ENCODE measurements around the gene TPSAB1.
"Not testable (repeated sequence)": the region's sequence is repeated elsewhere in the genome, so short reads cannot be mapped to it uniquely, and the experiment has no call there.

Gene TPSAB1

DNA sequence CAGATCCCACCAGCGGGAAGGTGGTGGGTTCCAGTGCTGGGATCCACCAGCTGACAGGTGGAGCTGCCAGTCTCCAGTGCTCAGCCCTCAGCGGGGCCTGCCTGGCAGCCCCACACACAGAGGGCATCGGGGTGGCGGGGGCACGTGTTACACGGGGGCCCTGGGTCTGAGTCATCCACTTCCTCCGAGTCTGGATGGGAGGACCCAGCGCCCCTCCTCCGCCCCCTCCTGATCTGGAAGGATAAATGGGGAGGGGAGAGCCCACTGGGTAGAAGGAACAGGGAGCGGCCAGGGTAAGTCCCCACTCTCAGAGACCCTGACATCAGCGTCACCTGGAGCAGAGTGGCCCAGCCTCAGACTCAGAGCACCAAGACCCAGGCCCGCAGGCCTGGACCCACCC, at the start of gene TPSAB1:
Gene TPSAB1, plus strand, starts transcription at position 270 of the 400 bp plus-strand sequence. CDS start 234 bp downstream, outside the sequence.
- not testable (repeated sequence) for DNase-seq

DNA sequence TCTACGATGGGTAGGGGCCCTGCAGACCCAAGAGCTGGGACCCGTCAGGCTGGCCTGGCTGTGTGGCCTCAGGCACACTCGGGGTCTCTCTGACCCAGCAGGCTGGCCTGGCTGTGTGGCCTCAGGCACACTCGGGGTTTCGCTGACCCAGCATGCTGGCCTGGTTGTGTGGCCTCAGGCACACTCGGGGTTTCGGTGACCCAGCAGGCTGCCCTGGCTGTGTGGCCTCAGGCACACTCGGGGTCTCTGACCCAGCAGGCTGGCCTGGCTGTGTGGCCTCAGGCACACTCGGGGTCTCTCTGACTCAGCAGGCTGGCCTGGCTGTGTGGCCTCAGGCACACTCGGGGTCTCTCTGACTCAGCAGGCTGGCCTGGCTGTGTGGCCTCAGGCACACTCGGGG, 49.7 kb upstream of the TPSAB1 start:
- DNase-seq, result not testable (repeated sequence)

DNA sequence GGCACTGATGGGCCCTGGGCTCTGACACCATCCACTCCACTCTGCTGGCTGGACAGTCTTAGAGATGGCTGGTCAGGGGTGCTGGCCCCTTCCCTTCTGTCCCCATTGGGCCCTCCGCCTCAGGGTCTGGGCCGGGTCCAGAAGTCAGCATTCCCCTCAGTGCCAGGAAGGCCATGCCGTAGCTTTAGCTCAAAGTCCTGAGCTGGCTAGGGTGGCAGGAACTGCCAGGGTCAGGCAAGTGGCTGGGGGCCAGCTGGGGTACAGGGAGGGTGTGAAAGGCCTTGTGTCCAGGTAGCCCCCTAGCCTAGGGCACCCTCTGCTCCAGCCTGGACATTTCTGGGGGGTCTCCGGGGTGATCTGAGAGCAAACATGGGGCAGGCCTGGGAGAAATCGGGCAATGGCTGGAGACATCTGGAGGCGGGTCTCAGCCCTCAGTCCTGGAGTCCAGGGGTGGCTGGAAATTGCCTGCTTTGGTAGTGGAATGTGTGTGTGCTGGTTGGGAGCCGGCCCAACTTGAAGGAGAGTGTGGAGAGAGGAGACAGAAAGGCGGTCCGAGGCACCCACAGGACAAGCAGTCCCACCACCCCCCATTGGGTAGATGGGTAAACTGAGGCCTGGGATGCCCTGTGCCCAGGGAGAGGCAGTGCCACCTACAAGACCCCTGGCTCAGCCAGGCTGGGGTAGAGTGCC, 48.0 kb upstream of the TPSAB1 start:
- no peak for DNase-seq

DNA sequence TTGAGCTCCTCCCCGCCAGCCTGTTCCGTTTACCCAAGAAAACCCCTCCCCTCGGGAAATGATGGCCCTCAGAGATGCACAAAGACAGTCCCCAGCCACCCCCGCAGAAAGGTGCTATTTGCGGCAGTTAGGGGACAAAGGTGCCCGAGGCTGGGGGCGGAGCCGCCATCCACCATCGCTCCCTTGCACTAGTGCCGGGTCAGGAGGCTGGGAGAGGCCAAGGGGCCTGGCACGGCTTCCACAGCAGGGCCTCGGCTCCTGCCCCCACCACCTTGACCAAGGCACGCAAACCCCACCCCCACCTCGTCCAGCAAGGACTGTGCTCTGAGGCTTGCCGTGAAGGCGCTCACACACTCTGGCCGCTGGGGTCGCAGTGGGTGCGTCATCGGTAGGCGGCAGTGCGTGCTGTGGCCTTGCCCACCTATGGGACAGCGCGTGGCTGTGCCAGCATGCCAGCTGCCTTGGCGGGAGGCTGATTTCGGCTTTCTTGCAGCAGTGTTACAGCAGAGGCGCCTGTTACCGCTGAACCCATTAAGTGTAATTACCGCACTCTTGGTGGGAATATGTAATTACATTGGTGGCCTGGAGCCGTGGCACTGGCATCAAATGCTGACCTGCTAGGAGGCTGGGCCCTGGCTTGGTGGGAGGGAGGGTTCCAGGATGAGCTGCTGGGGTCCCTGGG, 47.2 kb upstream of the TPSAB1 start:
- DNase-seq, result no peak

DNA sequence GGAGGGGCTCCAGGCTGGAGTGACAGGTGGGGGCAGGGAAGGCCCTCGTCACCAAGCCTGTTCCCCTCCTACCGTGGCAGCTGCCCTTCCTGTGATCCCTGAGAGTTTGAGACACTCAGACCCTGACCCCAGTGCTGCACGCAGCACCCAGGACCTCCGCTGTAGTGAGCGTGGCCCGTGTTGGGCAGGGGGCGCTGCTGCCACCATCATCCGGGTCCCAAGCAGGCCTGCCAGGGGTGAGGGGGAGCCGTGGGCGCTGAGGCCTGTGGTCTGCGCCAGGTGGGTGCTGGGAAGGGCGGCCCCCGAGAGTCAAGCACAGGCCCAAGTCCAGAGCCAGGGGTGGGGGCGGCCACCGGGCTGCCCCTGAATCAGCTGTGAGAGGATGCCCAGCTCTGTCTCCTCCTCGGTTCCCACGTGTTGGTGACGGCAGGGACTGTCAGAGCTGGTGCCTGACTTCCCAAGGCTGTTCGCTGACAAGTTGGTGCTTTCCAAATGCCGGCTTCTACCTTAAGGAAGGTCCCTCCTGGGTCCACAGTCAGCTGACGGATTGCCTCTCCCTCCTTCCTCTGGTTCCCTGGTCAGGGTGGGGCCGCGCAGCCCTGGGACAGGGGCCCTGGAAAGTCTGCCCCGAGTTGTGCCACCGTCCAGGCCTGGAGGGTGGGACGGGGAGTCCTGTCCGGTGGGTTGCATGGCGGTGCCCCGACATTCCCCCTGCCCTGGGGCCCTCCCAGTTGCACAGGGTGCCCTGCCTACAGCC, 46.5 kb upstream of the TPSAB1 start:
- DNase-seq, result no peak

DNA sequence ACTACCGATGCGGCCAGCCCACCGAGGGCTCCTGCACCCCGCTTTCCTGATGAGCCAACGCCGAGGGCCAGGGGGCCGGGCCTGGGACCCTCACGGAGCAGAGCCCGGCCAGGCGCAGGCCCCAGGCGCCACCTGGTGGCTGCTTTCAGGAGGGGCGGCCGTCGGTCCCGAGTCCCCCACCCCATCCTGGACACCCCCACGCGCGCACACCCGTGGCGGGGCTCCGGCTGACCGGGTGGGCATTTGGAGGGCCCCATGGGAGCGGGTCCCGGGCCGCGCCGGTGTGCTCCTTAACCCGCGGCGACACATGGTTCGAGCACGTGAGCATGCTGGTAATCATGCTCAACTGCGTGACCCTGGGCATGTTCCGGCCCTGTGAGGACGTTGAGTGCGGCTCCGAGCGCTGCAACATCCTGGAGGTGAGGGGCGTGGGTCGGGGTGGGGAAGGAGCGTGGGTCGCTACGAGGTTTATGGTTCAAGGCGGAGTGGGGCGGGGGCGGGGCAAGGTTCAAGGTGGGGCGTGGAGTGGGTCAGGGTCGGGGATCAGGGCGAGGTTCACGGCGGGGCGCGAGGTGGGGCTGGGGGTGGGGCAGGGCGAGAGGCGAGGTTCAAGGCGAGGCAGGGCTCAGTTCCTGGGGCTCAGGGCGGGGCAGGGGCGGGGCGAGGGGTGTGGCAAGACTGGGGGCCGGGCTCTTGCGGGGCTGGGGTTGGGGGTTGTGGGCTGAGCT, 45.7 kb upstream of the TPSAB1 start:
- peak; percentile 16 for DNase-seq

DNA sequence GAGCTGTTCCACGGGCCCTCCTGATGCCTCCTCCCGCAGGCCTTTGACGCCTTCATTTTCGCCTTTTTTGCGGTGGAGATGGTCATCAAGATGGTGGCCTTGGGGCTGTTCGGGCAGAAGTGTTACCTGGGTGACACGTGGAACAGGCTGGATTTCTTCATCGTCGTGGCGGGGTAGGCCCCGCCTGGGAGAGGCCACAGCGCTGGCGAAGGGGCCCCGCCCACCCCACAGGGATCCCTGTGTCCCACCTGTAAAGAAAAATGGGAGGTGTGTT, 45.2 kb upstream of the TPSAB1 start:
- DNase-seq, result no peak

DNA sequence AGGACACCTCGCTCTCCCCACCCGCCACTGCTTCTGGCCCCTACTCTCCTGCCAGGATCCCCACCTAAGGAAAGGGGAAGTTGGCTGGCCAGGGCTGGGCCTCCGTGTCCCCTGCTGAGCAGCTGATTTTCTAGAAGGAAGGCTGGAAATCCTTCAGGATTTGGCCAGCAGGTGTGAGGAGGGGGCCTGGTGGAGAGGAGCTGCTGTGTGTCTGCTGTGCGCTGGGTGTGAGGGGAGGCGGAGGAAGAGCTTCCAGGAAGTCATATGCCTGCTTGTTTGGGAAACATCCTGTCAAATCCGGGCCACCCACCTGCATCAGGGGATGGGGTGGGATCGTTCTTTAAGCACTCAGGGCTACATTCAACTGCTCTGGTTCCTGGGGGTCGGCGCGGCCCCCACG, 44.0 kb upstream of the TPSAB1 start:
- no peak for DNase-seq

DNA sequence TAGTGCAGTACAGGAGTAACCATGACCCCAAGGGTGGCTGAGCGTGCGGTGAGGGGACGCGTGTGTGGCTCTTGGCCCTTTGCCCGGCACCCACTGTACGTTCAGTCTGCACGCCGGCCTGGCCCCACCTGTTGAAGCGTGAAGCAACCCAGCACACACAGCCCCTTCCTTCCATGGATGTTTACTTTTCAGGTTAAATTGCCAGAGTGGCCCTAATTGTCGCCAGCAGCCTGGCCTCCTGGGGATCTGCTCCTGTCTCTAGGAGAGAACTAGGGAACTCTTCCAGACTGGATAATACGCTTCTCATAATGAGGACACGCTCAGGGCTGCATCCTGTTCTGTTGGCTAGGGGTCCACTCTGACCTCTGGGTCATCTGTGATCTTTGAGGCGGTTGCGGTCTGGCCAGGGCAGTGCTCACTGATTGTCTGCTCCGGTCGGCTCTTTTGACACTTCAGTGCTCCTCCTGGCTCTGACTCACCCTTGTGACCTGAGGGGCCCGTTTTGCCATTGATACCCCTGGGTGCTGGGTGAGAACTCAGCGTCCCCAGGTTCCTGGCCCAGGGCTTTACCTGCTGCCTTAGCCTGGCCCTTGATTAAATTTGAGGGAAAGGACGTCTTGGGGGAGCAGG, 43.2 kb upstream of the TPSAB1 start:
- DNase-seq, result no peak

DNA sequence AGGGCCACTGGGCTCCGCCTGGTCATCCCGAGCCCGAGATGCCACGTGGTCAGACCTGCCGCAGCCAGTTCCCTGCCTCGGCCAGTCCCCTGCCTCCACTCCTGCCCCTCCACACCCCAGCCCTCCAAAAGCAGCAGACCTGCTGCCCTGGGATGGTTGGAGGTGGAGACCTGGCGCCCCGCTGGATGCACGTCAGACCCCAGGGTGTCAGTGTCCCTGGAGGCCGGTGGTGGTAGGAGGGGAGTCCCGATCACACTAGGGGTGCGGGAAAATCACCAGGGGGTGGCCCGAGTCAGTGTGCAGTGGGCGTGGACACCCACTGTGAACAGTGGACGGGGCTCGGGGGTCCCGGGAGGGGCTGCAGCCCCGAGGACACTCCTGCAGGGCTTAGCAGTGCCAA, 42.3 kb upstream of the TPSAB1 start:
- no peak for DNase-seq

DNA sequence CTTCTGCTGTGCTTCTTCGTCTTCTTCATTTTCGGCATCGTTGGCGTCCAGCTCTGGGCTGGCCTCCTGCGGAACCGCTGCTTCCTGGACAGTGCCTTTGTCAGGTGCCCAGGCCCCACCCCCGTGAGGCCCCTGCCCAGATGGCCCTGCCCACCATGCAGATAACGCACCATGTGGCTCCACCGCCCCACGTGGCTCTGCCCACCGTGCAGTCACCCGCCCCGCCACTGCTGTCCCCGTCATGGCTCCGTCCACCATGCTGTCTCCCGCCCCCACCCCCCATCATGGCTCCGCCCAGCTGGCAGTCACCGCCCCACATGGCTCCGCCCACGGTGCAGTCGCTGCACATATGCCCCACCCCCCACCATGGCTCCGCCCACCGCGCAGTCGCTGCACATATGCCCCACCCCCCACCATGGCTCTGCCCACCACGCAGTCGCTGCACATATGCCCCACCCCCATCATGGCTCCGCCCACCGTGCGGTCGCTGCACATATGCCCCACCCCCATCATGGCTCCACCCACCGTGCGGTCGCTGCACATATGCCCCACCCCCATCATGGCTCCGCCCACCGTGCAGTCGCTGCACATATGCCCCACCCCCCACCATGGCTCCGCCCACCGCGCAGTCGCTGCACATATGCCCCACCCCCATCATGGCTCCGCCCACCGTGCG, 41.7 kb upstream of the TPSAB1 start:
- not testable (repeated sequence) for DNase-seq

DNA sequence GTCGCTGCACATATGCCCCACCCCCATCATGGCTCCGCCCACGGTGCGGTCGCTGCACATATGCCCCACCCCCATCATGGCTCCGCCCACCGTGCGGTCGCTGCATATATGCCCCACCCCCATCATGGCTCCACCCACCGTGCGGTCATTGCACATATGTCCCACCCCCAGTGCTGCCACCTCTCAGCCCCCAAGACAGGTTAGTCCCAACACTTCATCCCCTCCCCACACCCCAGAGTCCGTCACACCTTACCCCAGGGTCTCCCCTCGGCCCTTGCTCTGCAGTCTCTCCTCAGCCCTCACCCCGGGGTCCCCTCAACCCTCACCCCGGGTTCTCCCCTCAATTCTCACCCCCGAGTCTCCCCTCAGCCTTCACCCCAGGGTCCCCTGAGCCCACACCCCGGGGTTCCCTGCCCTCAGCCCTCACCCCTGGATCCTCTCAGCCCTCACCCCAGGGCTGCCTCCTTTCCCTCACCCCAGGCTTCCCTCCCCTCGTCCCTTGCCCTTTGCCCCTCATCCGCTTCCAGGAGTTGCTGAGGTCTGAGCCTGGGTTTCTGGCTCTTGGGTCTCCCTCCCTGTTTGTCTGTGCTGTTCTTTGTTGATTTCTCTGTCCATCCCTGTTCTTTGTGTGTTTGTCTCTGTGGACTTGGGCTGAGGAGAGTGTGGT, 41.0 kb upstream of the TPSAB1 start:
- DNase-seq, result no peak

DNA sequence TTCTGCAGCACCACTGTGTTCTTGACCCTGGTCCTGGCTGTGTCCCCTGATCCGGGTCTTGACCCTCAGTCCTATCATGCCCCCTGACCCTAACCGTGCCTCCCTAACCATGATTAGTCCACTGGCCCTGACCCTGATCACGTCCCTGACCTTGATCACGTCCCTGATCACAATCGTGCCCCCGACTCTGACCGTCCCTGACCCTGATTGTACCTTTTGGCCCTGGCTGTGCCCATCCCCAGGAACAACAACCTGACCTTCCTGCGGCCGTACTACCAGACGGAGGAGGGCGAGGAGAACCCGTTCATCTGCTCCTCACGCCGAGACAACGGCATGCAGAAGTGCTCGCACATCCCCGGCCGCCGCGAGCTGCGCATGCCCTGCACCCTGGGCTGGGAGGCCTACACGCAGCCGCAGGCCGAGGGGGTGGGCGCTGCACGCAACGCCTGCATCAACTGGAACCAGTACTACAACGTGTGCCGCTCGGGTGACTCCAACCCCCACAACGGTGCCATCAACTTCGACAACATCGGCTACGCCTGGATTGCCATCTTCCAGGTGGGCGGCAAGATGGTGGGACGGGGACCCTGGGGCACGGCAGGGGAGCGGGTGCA, 40.4 kb upstream of the TPSAB1 start:
- DNase-seq, result no peak

DNA sequence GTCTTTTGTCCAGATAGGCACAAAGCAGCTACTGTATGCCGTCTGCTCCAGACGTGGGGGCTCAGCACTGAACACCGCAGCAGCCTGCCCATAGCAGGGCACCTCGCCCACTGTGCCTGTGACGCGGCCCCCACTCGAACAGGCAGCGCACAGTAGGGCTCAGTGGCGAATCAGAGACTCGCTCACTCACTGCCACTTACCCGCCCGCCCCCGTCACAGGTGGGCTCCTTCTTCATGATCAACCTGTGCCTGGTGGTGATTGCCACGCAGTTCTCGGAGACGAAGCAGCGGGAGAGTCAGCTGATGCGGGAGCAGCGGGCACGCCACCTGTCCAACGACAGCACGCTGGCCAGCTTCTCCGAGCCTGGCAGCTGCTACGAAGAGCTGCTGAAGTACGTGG, 39.1 kb upstream of the TPSAB1 start:
- DNase-seq, result no peak

DNA sequence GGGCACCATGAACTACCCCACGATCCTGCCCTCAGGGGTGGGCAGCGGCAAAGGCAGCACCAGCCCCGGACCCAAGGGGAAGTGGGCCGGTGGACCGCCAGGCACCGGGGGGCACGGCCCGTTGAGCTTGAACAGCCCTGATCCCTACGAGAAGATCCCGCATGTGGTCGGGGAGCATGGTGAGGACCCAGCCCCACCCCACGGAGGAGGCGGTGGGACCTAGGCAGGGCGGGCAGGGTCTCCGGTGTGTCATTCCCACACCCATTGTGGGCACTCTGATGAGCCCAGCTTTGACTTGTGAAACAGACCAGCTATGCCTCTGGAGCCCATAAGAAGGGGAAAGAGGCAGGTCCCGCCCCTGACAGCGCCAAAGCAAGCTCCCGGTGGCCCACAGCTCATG, 38.2 kb upstream of the TPSAB1 start:
- DNase-seq, result no peak

DNA sequence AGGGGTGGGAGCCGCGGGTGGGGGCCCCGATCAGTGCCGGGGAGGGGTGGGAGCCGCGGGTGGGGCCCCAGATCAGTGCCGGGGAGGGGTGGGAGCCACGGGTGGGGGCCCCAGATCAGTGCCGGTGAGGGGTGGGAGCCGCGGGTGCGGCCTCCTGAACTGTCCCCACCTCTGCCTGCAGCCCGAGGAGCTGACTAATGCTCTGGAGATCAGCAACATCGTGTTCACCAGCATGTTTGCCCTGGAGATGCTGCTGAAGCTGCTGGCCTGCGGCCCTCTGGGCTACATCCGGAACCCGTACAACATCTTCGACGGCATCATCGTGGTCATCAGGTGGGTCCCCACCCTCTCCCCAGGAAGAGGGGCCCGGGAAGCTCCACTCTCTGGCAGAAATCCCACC, 35.6 kb upstream of the TPSAB1 start:
- no peak for DNase-seq

DNA sequence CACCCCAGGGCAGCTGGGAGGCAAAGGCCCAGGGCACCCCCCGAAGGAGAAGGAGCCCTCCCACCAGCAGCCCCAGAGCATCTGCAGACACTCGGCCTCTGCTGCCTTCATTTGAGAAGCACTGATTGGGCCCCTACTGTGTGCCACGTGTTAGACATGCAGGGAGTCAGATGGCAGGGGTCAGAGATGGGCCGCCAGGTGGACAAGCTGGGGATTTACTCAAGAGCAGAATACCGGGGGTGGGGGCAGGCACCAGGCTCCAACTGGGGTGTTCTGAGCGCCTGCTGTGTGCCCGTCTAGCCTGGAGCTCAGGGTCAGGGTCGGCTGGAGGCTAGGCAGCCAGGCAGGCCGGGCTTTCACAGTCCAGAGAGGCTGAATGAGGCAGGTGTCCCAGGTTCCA, 34.2 kb upstream of the TPSAB1 start:
- DNase-seq, result no peak

DNA sequence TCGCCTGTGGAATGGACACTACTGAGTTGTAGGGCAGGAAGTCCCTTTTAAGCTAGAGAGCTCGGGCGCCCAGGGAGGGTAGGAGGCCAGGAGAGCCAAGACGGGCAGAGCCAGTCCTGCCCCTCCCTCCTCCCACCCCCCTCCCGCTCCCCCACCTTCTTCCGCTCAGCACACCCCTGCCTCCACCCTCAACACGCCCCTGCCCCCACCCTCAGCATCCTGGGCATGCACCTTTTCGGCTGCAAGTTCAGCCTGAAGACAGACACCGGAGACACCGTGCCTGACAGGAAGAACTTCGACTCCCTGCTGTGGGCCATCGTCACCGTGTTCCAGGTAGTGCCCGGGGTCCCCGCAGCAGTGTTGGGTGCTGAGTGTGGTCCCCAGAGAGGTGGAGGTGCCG, 33.7 kb upstream of the TPSAB1 start:
- no peak for DNase-seq

DNA sequence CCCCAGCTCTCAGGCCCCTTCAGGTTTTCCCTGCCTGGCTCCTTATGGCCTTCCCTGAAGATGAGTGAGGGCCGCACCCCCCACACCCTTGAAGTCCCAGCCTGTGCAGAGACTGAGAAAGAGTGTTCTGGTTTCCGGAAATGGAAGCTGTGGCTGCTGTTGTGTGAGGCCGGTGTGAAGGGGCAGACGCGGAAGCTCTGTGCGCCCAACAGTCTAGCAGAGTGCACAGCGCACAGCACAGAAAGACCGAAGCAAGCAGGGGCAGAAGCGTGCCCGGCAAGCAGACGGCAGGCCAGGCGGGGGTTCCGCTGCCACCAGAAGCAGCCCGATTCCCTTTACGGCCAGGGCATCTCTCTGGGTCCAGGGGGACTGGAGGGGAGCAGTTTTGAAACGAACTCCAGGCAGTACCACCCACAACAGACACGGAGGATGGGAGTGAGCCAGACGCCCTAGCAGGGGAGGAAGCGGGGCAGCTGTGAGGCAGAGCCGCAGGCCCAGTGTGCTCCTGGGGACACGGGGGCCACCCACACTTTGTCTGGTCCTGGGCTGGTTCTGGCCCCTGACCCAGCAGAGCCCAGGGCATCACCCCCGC, 32.2 kb upstream of the TPSAB1 start:
- DNase-seq, result peak; percentile 28

DNA sequence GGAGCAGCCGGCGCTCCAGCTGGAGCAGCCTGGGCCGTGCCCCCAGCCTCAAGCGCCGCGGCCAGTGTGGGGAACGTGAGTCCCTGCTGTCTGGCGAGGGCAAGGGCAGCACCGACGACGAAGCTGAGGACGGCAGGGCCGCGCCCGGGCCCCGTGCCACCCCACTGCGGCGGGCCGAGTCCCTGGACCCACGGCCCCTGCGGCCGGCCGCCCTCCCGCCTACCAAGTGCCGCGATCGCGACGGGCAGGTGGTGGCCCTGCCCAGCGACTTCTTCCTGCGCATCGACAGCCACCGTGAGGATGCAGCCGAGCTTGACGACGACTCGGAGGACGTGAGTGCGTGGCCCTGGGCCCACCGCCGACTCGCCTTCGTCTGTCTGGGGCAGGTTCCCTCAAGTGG, 31.4 kb upstream of the TPSAB1 start:
- DNase-seq, result no peak

DNA sequence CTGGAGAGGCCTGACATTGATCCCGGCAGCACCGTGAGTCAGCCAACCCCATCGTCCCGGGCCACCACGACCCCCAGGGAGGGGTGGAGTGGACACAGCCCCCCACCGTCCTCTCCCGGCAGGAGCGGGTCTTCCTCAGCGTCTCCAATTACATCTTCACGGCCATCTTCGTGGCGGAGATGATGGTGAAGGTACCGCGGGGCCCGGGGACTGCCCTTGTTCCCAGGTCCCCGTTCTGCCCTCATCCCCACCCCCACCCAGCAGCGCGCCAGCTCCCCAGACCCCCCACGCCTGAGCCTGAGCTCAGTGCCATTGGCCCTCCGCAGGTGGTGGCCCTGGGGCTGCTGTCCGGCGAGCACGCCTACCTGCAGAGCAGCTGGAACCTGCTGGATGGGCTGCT, 30.0 kb upstream of the TPSAB1 start:
- DNase-seq, result no peak

Data from hematopoietic multipotent progenitor cell treated with erythropoietin and hydrocortisone succinate and interleukin-3 and kit ligand, for 4 days (in vitro differentiated cells).